Measurements from ENCODE around the gene CCDC3.

Gene CCDC3

DNA sequence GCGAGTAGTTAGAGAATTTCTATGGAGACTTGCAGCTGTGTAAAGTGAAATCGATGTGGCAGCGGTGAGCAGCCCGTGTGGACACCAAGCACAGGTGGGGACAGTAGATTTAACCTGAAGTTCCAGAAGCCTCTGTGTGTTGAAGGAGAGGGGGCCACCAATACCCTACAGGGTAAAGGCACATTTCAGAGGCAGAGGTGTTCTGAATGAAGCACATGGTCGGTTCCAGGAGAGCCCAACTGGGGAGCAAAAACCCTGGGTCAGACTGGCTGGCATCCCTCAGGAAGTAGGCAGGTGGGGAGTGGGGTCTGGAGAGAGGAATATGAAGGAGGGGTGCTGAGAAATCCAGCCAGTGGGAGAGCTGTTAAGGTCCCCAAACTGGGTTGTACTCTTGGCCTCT lies 76.6 kb downstream of the CCDC3 start:
- no peak for DNase-seq

DNA sequence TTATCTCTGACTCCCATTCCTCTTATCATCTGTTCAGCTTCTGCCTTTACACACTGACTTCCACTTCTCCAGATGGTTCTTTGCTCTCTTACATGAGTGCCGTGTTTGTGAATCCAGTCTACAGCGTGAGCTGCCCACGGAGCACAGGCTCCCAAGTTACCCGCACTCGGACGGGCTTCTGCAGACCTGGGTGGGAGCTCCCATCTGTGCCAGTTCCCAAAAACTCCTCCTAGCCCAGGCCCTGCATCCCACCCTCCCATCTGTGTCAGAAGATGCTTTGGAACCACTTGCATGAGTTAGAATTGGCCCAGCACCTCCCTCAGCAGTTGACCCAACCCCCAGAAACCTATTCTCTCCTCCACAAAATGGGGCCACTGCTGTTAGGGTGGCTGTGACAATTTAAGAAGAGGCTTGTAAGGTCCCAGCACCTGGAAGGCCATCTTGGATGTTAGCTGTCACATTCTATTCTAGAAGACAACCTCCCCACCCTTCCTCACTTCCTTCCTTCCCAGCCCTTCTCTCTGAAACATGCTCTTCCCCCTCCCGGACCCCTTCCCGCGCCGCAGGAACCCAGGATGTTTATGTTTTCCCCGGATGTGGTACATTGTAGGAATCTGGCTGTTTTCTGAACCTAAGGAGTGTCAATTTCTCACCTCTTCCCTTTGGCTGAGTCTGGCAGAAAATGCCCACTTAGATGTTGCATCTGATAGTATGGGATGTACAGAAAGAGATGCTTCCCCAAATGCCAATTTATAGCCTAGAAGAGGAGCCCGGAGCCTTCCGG lies 79.2 kb downstream of the CCDC3 start:
- DNase-seq = no peak

DNA sequence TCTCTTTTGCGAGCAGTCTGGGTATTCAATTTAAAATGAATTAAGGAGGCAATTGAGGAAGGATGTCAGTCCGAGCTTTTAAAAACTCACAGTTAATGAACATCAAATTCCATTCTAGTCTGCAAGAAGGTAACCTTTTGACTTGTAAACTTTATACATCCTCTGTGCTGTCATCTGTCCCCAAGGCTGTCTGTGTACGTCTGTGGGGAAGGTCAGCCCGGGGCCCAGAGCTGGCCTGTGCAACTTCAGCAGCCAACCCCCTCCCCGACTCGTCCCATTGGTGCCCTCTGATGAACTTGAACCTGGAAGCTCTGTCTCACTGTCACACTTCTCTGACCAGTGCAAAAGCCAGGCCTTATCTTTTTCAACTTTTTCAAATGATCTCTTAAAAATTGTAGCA lies 80.3 kb downstream of the CCDC3 start:
- no peak for DNase-seq

DNA sequence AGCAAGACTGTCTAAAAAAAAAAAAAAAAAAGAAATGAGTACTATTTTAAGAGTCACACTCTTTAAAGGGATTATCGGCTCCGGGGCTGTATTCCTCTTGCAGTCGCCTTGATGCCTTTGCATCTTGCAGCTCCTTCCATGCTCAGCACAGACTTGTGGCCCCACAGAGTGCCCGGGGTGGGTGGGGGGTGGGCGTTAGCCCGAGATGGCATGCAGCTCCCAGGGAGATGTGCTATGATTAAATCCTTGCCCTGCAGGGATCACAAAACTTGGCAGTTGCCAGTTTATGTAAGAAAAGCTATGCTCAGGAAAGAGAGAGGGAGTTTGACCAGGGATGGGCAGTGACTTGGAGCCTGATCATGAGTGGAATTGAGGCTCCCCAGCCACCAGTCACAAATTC lies 81.9 kb downstream of the CCDC3 start:
- no peak for DNase-seq

DNA sequence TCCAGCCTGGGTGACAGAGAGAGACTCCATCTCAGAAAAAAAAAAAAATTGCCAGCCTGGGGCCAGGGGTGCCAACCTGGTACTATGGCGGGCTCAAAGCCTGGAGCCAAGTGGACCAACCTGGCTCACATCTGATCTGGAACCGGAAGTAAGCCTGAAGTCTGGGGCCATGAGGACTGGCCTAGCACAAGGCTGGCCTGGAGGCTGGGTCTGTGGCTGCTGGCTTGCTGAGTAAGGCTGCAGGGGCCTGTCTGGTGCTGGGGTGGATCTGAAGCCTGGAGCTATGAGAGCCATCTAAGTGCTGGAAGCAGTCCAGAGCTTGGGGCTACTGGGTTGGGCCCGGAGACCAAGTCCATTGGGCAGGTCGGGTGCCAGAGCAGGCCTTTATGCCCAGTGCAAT lies 84.9 kb downstream of the CCDC3 start:
- no peak for DNase-seq

DNA sequence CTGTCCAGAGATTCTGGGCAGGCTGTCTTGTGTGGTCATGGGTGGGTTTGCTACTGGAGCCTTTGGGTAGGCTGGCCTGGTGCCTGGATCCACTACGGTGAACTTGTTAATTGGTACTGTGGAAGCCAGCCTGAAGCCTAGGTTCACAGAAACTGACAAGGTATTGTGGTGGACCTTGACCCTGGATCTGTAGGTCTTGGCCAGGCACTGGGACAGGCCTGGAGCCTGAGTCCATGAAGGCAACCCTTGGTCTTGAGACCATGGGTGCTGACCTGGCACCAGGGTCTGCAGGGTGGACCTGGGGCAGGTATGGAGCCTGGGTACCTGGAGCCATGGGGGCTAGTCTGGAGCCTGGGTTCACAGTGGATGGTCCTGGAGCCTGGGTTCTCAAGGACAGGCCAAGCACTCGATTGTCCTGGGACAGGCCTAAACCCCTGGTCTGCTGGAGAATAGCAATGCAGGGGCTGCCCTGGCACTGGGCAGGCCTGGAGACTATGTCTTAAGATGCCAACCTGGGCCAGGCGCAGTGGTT lies 85.8 kb downstream of the CCDC3 start:
- DNase-seq = no peak

DNA sequence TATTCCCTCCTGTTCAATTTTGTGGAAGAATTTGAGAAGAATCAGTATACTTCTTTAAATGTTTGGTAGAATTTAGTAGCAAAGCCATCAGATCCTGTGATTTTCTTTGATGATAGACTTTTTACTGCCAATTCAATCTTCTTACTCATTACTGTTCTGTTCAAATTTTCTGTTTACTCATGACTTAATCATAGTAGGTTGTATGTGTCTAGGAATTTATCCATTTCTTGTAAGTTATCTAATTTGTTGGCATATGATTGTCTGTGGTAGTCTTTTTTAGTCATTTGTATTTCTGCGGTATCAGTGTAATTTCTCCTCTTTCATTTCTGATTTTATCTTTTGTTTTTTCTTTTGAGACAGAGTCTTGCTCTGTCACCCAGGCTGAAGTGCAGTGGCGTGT lies 87.4 kb downstream of the CCDC3 start:
- DNase-seq = no peak

GRCh38 chr10:12911795-12912194 lies 89.7 kb downstream of the CCDC3 start:
- DNase-seq = no peak

- no peak for DNase-seq
Observed at GRCh38 chr10:12910835-12911234, 90.7 kb downstream of the CCDC3 start.

DNA sequence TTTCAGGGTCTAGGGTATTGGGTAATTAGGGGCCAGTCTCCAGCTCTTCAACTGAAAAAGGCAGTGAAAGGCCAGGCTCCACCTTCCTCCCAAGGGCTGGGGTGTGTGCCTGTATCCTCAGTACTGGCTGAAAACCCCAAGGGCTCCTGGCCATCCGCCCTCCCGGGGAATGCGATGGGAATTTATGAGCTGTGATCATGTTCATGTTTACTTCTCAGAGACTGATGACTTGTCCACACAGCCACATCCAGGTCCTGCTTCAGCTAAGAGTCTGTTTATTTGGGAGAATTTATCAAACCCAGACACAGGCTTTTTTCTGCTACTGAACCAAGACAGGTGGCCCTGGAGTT lies 91.7 kb downstream of the CCDC3 start:
- DNase-seq = no peak

DNA sequence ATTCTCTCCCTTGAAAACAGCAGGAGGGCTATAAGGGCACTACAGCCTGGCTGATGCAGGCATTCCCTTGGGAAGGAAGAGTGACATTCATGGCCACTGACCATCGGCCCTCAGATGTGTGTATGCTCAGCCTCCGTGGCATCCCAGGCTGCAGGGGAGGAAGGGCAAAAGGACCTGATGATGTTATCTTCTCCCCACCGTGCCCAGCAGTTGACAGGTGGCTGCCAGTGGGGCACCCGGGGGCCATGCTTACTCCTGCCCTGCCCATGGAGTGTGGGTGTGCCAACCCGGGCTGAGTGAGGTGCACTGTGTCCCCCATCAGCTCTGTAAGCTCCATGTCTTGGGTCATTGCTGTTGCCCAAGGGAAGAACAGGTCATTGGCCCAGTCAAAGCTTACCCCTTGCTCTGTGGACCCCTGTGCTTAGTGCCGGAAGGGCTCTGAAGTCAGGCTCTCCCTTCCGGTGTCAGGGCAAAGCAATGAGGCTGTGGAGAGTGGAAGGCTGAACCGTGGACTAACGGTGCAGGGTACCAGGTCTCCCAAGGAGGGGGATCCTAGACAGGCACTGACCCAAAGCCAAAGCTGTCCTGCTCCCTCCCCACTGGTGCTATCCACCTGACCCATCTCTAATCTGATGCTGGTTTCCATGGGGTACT lies 92.2 kb downstream of the CCDC3 start:
- no peak for DNase-seq

GRCh38 chr10:12908773-12909172 lies 92.7 kb downstream of the CCDC3 start:
- DNase-seq = no peak

DNA sequence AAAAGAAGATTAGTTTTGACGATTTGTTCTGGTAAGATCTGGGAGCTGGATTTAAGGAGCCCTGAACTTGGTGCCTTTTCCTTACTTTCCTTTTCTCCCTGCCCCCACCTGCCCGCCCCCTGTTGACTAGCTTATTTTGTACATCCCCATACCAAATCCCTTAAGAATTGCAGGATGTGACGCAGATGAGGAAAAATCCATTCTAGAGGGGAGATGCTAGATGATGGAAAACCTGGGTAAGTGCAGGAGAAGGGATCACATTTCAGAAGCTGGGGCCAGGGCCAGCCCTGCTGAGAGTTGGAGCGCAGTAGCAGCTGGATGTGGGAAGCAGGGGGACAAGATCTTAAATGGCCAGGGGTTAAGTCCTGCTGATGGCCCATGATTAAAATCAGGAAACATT lies 93.9 kb downstream of the CCDC3 start:
- DNase-seq = no peak

- DNase-seq = no peak
Observed at GRCh38 chr10:12906051-12906541, 95.4 kb downstream of the CCDC3 start.

GRCh38 chr10:12905067-12905466 lies 96.4 kb downstream of the CCDC3 start:
- DNase-seq = no peak

DNA sequence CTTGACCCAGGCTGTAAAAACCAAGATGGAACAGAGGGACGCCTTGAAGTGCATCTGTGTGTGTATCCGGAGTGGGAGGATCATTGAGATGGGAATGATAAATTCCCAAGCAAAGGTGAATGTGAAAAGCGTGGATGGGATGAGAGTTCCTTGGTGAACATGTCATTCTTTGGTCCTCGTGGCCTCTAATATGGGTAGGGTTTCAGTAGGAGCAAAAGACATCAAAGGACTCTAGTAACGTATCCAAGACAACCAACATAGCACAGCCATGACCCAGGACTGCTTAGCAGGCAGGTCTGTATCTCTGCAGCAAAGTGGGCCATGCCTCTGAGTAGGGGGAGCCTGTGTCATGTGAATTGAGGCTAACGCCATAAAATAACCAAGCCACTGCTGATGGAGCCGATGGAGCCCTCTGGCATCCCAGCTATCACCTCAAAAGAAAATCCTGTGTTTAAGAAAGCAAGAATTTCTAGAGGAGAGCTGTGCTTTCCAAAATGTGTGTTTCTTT lies 98.6 kb downstream of the CCDC3 start:
- DNase-seq = no peak

GRCh38 chr10:12902135-12902572 lies 99.4 kb downstream of the CCDC3 start:
- peak in 33 of 56 donors; percentile 2 to 79 (median 24) for DNase-seq

GRCh38 chr10:12899546-12899945 lies 102.0 kb downstream of the CCDC3 start:
- no peak for DNase-seq

- DNase-seq = no peak
Observed at GRCh38 chr10:12898271-12898670, 103.2 kb downstream of the CCDC3 start.

- no peak for DNase-seq
Observed at GRCh38 chr10:12897278-12897677, 104.2 kb downstream of the CCDC3 start.

DNA sequence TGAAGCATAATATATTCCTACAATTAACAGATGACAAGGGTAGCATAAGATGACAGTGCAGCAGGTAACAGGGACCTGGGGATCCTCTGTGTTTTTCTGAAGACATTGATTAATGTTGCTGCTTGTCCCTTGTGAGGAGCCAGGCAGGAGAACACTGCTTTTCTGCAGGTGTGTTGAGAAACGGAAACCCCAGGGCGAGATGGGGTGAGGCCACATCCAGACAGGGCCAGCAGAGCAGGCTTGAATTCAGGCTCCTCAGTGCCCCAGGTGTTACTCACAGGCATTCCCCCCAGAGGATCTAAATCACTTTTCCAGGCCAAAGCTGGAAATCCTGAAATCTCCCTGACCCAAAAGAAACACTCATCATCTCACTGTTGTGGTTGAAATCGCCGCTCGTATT lies 105.3 kb downstream of the CCDC3 start:
- DNase-seq = no peak

GRCh38 chr10:12892924-12893323 lies 108.6 kb downstream of the CCDC3 start:
- no peak for DNase-seq

DNA sequence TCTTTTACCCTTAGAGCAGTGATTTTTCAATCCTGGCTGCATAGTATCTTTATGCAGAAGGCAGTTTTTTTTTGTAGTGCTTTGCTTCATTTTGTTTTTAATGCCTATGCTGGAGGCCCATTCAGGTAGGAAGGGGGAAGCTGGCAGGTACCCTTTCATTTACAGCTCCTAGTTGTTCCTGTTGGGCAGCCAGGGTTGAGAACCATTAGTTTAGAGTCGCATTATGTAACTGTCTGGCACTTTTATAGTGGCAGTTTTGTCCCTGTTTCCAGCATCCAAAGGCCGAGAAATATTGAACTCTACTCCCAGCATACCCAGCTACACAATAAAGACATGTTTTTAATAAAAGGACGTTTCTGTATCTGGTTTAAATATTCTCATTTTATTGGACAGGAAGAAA lies 110.6 kb downstream of the CCDC3 start:
- DNase-seq = no peak

All from nucleus accumbens (tissue), 56 donors.